ENCODE results near the gene ESF1.
"Not testable (repeated sequence)": the region's sequence is repeated elsewhere in the genome, so short reads cannot be mapped to it uniquely, and the experiment has no call there.

ESF1 gene

GRCh38 chr20:13788167-13788834 lies 3.6 kb upstream of the ESF1 start:
- peak; percentile 52 for DNase-seq

- DNase-seq: no peak
These were observed 1.6 kb upstream of the ESF1 start for GRCh38 chr20:13786143-13786828.

GRCh38 chr20:13784271-13784892 lies 337 bp downstream of the ESF1 start:
- DNase-seq: no peak

GRCh38 chr20:13783528-13783927 lies 1.2 kb downstream of the ESF1 start:
- DNase-seq: no peak

- no peak for DNase-seq
These were observed 5.9 kb downstream of the ESF1 start for GRCh38 chr20:13778827-13779226.

GRCh38 chr20:13777171-13777601 lies 7.5 kb downstream of the ESF1 start:
- DNase-seq: peak; percentile 13

GRCh38 chr20:13775867-13776266 lies 8.9 kb downstream of the ESF1 start:
- no peak for DNase-seq

GRCh38 chr20:13772529-13772928 lies 12.2 kb downstream of the ESF1 start:
- no peak for DNase-seq

GRCh38 chr20:13771853-13772453 lies 12.8 kb downstream of the ESF1 start:
- DNase-seq: no peak

GRCh38 chr20:13770141-13770540 lies 14.6 kb downstream of the ESF1 start:
- DNase-seq: no peak

GRCh38 chr20:13765868-13766416 lies 18.8 kb downstream of the ESF1 start:
- no peak for DNase-seq

GRCh38 chr20:13765299-13765698 lies 19.4 kb downstream of the ESF1 start:
- no peak for DNase-seq

- not testable (repeated sequence) for DNase-seq
These were observed 24.2 kb downstream of the ESF1 start for GRCh38 chr20:13760451-13760946.

GRCh38 chr20:13758884-13759283 lies 25.8 kb downstream of the ESF1 start:
- no peak for DNase-seq

GRCh38 chr20:13756551-13756950 lies 28.2 kb downstream of the ESF1 start:
- DNase-seq: no peak

- no peak for DNase-seq
These were observed 28.9 kb downstream of the ESF1 start for GRCh38 chr20:13755809-13756208.

- DNase-seq: no peak
These were observed 31.2 kb downstream of the ESF1 start for GRCh38 chr20:13753436-13754036.

- no peak for DNase-seq
These were observed 34.9 kb downstream of the ESF1 start for GRCh38 chr20:13749811-13750210.

GRCh38 chr20:13745784-13746183 lies 38.9 kb downstream of the ESF1 start:
- DNase-seq: no peak

- DNase-seq: no peak
These were observed 40.4 kb downstream of the ESF1 start for GRCh38 chr20:13744352-13744751.

GRCh38 chr20:13741879-13742278 lies 42.8 kb downstream of the ESF1 start:
- DNase-seq: peak; percentile 11

GRCh38 chr20:13739731-13740649 lies 44.7 kb downstream of the ESF1 start:
- DNase-seq: no peak

All from activated CD4-positive, alpha-beta T cell treated with anti-CD3 and anti-CD28 coated beads, Interleukin-2, amount 50 U/mL, for 16 hours (primary cell).